Measurements from ENCODE around the gene TBX15.

The TBX15 gene

GRCh38 chr1:119005724-119006405 lies 17.7 kb upstream of the TBX15 start:
- H3K4me1 ChIP-seq (ENCODE audit: low read length) = no peaks in the 10 kb centered on the region
- H3K9ac ChIP-seq (ENCODE audit: low read length) = no peak overlapping the region
- no peaks in the 10 kb centered on the region for H4K20me1 ChIP-seq (ENCODE audit: insufficient read depth, low read length)
- H3K4me3 ChIP-seq (ENCODE audit: low read length) = no peak overlapping the region
- H3F3A ChIP-seq (ENCODE audit: insufficient read depth, low read length) = no peaks in the 10 kb centered on the region
- no peaks in the 10 kb centered on the region for H3K9me2 ChIP-seq (replicated peaks; ENCODE audit: insufficient read depth, low read length)
- no peak overlapping the region for H3K27ac ChIP-seq (ENCODE audit: low read length)
- H3K9me3 ChIP-seq (replicated peaks; ENCODE audit: insufficient read depth, low read length) = no peaks in the 10 kb centered on the region
- TF ChIP-seq EZH2phosphoT487 (IDR thresholded peaks at IDR 0.05; ENCODE audit: low read length) = no peak
- no peak for TF ChIP-seq CTCF (IDR thresholded peaks at IDR 0.05; ENCODE audit: low read length)
- TF ChIP-seq EZH2 (optimal IDR thresholded peaks at IDR 0.05; ENCODE audit: low read depth, low read length) = no peak
- H3K79me2 ChIP-seq (ENCODE audit: low read length) = no peaks in the 10 kb centered on the region
- no peak for DNase-seq
- no peak overlapping the region for H2AFZ ChIP-seq (ENCODE audit: low read length)
- H3K36me3 ChIP-seq (replicated peaks; ENCODE audit: insufficient read depth, low read length) = no peaks in the 10 kb centered on the region
- no peak overlapping the region for H3K4me2 ChIP-seq (ENCODE audit: low read depth, low read length)
- no peaks in the 10 kb centered on the region for H3K27me3 ChIP-seq (replicated peaks; ENCODE audit: insufficient read depth, low read length)

GRCh38 chr1:119004781-119005180 lies 16.6 kb upstream of the TBX15 start:
- Histone ChIP-seq H4K20me1 (ENCODE audit: insufficient read depth, low read length) (no peaks in the 10 kb centered on the region), H3F3A (ENCODE audit: insufficient read depth, low read length) (no peaks in the 10 kb centered on the region), H3K79me2 (ENCODE audit: low read length) (no peaks in the 10 kb centered on the region), H3K4me1 (ENCODE audit: low read length) (no peaks in the 10 kb centered on the region), H3K9ac (ENCODE audit: low read length) (no peak overlapping the region), H3K36me3 (replicated peaks; ENCODE audit: insufficient read depth, low read length) (no peaks in the 10 kb centered on the region), H3K4me3 (ENCODE audit: low read length) (no peak overlapping the region), H3K4me2 (ENCODE audit: low read depth, low read length) (no peak overlapping the region), H3K27me3 (replicated peaks; ENCODE audit: insufficient read depth, low read length) (no peaks in the 10 kb centered on the region), H2AFZ (ENCODE audit: low read length) (no peak overlapping the region), H3K27ac (ENCODE audit: low read length) (no peak overlapping the region), H3K9me3 (replicated peaks; ENCODE audit: insufficient read depth, low read length) (no peaks in the 10 kb centered on the region), H3K9me2 (replicated peaks; ENCODE audit: insufficient read depth, low read length) (no peaks in the 10 kb centered on the region)
- no peak for DNase-seq
- TF ChIP-seq EZH2 (optimal IDR thresholded peaks at IDR 0.05; ENCODE audit: low read depth, low read length) (no peak), CTCF (IDR thresholded peaks at IDR 0.05; ENCODE audit: low read length) (no peak), EZH2phosphoT487 (IDR thresholded peaks at IDR 0.05; ENCODE audit: low read length) (no peak)

- H3K27ac ChIP-seq (ENCODE audit: low read length) = no peak overlapping the region
- no peaks in the 10 kb centered on the region for H3K79me2 ChIP-seq (ENCODE audit: low read length)
- no peak overlapping the region for H3K9ac ChIP-seq (ENCODE audit: low read length)
- no peak overlapping the region for H3K4me3 ChIP-seq (ENCODE audit: low read length)
- H3K9me2 ChIP-seq (replicated peaks; ENCODE audit: insufficient read depth, low read length) = no peaks in the 10 kb centered on the region
- H3K36me3 ChIP-seq (replicated peaks; ENCODE audit: insufficient read depth, low read length) = no peaks in the 10 kb centered on the region
- no peak overlapping the region for H3K4me2 ChIP-seq (ENCODE audit: low read depth, low read length)
- no peaks in the 10 kb centered on the region for H3K27me3 ChIP-seq (replicated peaks; ENCODE audit: insufficient read depth, low read length)
- DNase-seq = no peak
- no peaks in the 10 kb centered on the region for H3K4me1 ChIP-seq (ENCODE audit: low read length)
- H2AFZ ChIP-seq (ENCODE audit: low read length) = no peak overlapping the region
- no peaks in the 10 kb centered on the region for H3F3A ChIP-seq (ENCODE audit: insufficient read depth, low read length)
- no peaks in the 10 kb centered on the region for H4K20me1 ChIP-seq (ENCODE audit: insufficient read depth, low read length)
- no peak for TF ChIP-seq CTCF (IDR thresholded peaks at IDR 0.05; ENCODE audit: low read length)
- TF ChIP-seq EZH2 (optimal IDR thresholded peaks at IDR 0.05; ENCODE audit: low read depth, low read length) = no peak
- TF ChIP-seq EZH2phosphoT487 (IDR thresholded peaks at IDR 0.05; ENCODE audit: low read length) = no peak
- no peaks in the 10 kb centered on the region for H3K9me3 ChIP-seq (replicated peaks; ENCODE audit: insufficient read depth, low read length)
These were observed 16.0 kb upstream of the TBX15 start for GRCh38 chr1:119004129-119004527.
